T-helper 1 cell treated with Interleukin-12 subunit alpha and Interleukin-12 subunit beta and Interleukin-4 antibody, amounts not matched to agents 30 μg/mL and 1 μg/mL, for 36 hours (primary cell): Measurements from ENCODE around the gene PLXNA4.

Experiments
- H3K27ac Mint-ChIP-seq: one replicate; pipeline ENCODE4 v1.8.0; 2021; ENCODE audit warnings: mild to moderate bottlenecking, mixed read lengths
- H3K27me3 Mint-ChIP-seq: one replicate; pipeline ENCODE4 v1.8.0; 2021; ENCODE audit warnings: low read depth, mixed read lengths
- H3K36me3 Mint-ChIP-seq: one replicate; pipeline ENCODE4 v1.8.0; 2021; ENCODE audit warnings: low read depth, mixed read lengths
- H3K4me1 Mint-ChIP-seq: one replicate; pipeline ENCODE4 v1.8.0; 2021; ENCODE audit warnings: low read depth, mixed read lengths
- H3K4me3 Mint-ChIP-seq: one replicate; pipeline ENCODE4 v1.8.0; 2021; ENCODE audit warnings: mild to moderate bottlenecking, moderate library complexity, mixed read lengths
- H3K9me3 Mint-ChIP-seq: one replicate; pipeline ENCODE4 v1.8.0; 2021; ENCODE audit warnings: mixed read lengths

PLXNA4 gene

GRCh38 chr7:132347858-132348257, 228.4 kb downstream of the PLXNA4 start:
- no peaks in the 10 kb centered on the region for H3K4me1 Mint-ChIP-seq
- H3K9me3 Mint-ChIP-seq, result no peaks in the 10 kb centered on the region
- H3K4me3 Mint-ChIP-seq, result no peak overlapping the region
- no peak overlapping the region for H3K27ac Mint-ChIP-seq
- peaks cover 38% of the 10 kb centered on the region for H3K27me3 Mint-ChIP-seq
- H3K36me3 Mint-ChIP-seq, result no peaks in the 10 kb centered on the region

- Mint-ChIP-seq H3K36me3 (no peaks in the 10 kb centered on the region), H3K27ac (no peak overlapping the region), H3K27me3 (peaks cover 31% of the 10 kb centered on the region), H3K4me1 (no peaks in the 10 kb centered on the region), H3K9me3 (no peaks in the 10 kb centered on the region), H3K4me3 (no peak overlapping the region)
These were observed 229.1 kb downstream of the PLXNA4 start for GRCh38 chr7:132347123-132347522.

- Mint-ChIP-seq H3K36me3 (no peaks in the 10 kb centered on the region), H3K4me1 (no peaks in the 10 kb centered on the region), H3K4me3 (no peak overlapping the region), H3K9me3 (no peaks in the 10 kb centered on the region), H3K27ac (no peak overlapping the region), H3K27me3 (peaks cover 30% of the 10 kb centered on the region)
These were observed 230.6 kb downstream of the PLXNA4 start for GRCh38 chr7:132345543-132346129.

GRCh38 chr7:132345030-132345429, 231.2 kb downstream of the PLXNA4 start:
- Mint-ChIP-seq H3K4me3 (no peak overlapping the region), H3K27ac (no peak overlapping the region), H3K9me3 (no peaks in the 10 kb centered on the region), H3K27me3 (peaks cover 30% of the 10 kb centered on the region), H3K4me1 (no peaks in the 10 kb centered on the region), H3K36me3 (no peaks in the 10 kb centered on the region)

- no peak overlapping the region for H3K27ac Mint-ChIP-seq
- H3K36me3 Mint-ChIP-seq, result no peaks in the 10 kb centered on the region
- no peak overlapping the region for H3K4me3 Mint-ChIP-seq
- H3K27me3 Mint-ChIP-seq, result peaks cover 34% of the 10 kb centered on the region
- H3K4me1 Mint-ChIP-seq, result no peaks in the 10 kb centered on the region
- no peaks in the 10 kb centered on the region for H3K9me3 Mint-ChIP-seq
These were observed 233.1 kb downstream of the PLXNA4 start for GRCh38 chr7:132343199-132343598.

- H3K9me3 Mint-ChIP-seq, result no peaks in the 10 kb centered on the region
- H3K4me3 Mint-ChIP-seq, result no peak overlapping the region
- H3K27me3 Mint-ChIP-seq, result peaks cover 17% of the 10 kb centered on the region
- H3K27ac Mint-ChIP-seq, result no peak overlapping the region
- no peaks in the 10 kb centered on the region for H3K4me1 Mint-ChIP-seq
- H3K36me3 Mint-ChIP-seq, result no peaks in the 10 kb centered on the region
These were observed 238.7 kb downstream of the PLXNA4 start for GRCh38 chr7:132337450-132338080.

GRCh38 chr7:132336797-132337196, 239.5 kb downstream of the PLXNA4 start:
- H3K27me3 Mint-ChIP-seq, result peaks cover 17% of the 10 kb centered on the region
- H3K36me3 Mint-ChIP-seq, result no peaks in the 10 kb centered on the region
- no peaks in the 10 kb centered on the region for H3K9me3 Mint-ChIP-seq

GRCh38 chr7:132333301-132333700, 243.0 kb downstream of the PLXNA4 start:
- H3K27me3 Mint-ChIP-seq, result peaks cover 14% of the 10 kb centered on the region
- no peak overlapping the region for H3K4me3 Mint-ChIP-seq
- H3K9me3 Mint-ChIP-seq, result no peaks in the 10 kb centered on the region
- H3K36me3 Mint-ChIP-seq, result no peaks in the 10 kb centered on the region
- H3K4me1 Mint-ChIP-seq, result no peaks in the 10 kb centered on the region
- no peak overlapping the region for H3K27ac Mint-ChIP-seq

More at GRCh38 chr7:132336797-132337196, 239.5 kb downstream of the PLXNA4 start:
- Mint-ChIP-seq H3K27ac (no peak overlapping the region), H3K4me3 (no peak overlapping the region), H3K4me1 (no peaks in the 10 kb centered on the region)

GRCh38 chr7:132328760-132329159, 247.5 kb downstream of the PLXNA4 start:
- Mint-ChIP-seq H3K4me1 (no peaks in the 10 kb centered on the region), H3K36me3 (no peaks in the 10 kb centered on the region), H3K9me3 (no peaks in the 10 kb centered on the region), H3K27me3 (peaks cover 38% of the 10 kb centered on the region), H3K27ac (no peak overlapping the region), H3K4me3 (no peak overlapping the region)

GRCh38 chr7:132328047-132328620, 248.1 kb downstream of the PLXNA4 start:
- no peak overlapping the region for H3K27ac Mint-ChIP-seq
- no peaks in the 10 kb centered on the region for H3K36me3 Mint-ChIP-seq
- no peaks in the 10 kb centered on the region for H3K9me3 Mint-ChIP-seq
- H3K27me3 Mint-ChIP-seq, result peaks cover 42% of the 10 kb centered on the region
- H3K4me1 Mint-ChIP-seq, result no peaks in the 10 kb centered on the region
- no peak overlapping the region for H3K4me3 Mint-ChIP-seq

GRCh38 chr7:132326878-132327589, 249.2 kb downstream of the PLXNA4 start:
- Mint-ChIP-seq H3K27ac (no peak overlapping the region), H3K4me1 (no peaks in the 10 kb centered on the region), H3K9me3 (no peaks in the 10 kb centered on the region), H3K4me3 (no peak overlapping the region), H3K36me3 (no peaks in the 10 kb centered on the region), H3K27me3 (peaks cover 42% of the 10 kb centered on the region)

GRCh38 chr7:132322970-132323369, 253.3 kb downstream of the PLXNA4 start:
- Mint-ChIP-seq H3K36me3 (no peaks in the 10 kb centered on the region), H3K4me1 (peaks cover 19% of the 10 kb centered on the region), H3K27ac (no peak overlapping the region), H3K27me3 (peaks cover 56% of the 10 kb centered on the region), H3K9me3 (no peaks in the 10 kb centered on the region), H3K4me3 (no peak overlapping the region)

GRCh38 chr7:132321387-132321786, 254.9 kb downstream of the PLXNA4 start:
- Mint-ChIP-seq H3K27ac (no peak overlapping the region), H3K4me3 (no peak overlapping the region), H3K4me1 (peaks cover 19% of the 10 kb centered on the region), H3K9me3 (peaks cover 4% of the 10 kb centered on the region), H3K36me3 (peaks cover 2% of the 10 kb centered on the region), H3K27me3 (peaks cover 58% of the 10 kb centered on the region)

- Mint-ChIP-seq H3K27ac (no peak overlapping the region), H3K36me3 (peaks cover 2% of the 10 kb centered on the region), H3K9me3 (peaks cover 4% of the 10 kb centered on the region), H3K27me3 (peaks cover 56% of the 10 kb centered on the region), H3K4me3 (peak overlapping the region; percentile 33), H3K4me1 (peaks cover 19% of the 10 kb centered on the region)
These were observed 256.8 kb downstream of the PLXNA4 start for GRCh38 chr7:132319481-132319880.
